NCI-H1105 treated with DMSO at 0.1 percent for 48 hours (cell line): Measurements from ENCODE around the gene AMPD2.

ENCODE experiments used
- DNase-seq: peaks from one replicate; lab custom pipeline; 2025; lab: John Stamatoyannopoulos, UW

AMPD2 gene

DNA sequence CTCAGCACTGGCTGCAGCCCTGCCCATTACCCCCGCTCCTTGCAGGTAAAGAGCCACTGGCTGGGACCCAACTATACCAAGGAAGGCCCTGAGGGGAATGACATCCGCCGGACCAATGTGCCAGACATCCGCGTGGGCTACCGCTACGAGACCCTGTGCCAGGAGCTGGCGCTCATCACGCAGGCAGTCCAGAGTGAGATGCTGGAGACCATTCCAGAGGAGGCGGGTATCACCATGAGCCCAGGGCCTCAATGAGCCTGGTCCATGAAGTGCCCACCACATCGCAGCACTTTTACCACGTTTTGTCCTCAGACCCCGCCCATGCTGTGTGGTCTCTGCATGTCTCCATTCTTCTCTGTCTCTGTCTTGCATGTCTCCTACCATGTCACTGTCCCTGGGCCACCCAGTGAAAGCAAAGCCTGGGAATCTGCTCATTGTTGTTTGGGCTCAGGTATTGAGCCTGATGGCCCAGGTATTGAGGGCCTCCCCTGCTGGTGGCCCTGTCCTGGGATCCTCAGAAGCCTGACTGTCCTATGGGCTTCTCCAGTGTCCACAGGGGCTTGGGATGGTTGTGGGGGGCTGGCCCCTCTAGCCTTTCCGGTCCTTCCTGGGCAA, 11.4 kb downstream of the AMPD2 start:
- no peak for DNase-seq

- peak; percentile 54 for DNase-seq
These were observed 12.2 kb downstream of the AMPD2 start for GRCh38 chr1:109631513-109632505.

DNA sequence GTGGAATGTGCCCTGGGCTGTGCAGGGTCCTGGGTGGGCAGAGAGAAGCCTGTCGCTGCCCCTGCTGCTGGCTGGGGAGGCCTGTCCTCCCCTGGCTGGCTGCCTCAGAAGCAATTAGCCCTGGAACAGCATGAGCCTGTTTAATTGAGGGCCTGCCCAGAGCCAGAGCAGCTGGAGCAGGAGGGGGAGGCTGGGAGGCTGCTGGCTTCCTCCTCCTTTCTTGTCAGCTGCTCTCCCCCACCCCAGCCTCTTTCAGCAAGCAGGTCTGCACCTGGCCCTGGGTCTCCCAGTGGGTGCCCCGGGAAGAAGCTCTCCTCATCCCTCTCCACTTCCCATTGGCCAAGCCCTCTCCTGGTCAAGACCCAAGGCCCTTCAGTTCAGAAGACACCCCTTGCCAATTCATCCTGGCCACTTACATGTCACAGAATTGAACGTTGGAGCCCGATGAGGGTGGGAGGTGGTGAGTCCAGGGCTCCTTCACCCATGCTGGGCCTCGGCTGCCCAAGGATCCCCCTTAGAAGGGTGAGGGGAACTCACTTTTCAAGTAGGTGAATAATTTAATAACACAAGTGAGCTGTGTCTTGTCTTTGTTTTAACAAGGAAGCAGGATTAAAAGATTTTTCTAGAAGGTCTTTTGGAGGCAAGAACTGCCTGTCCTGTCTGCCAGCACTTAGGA, 13.2 kb downstream of the AMPD2 start:
- DNase-seq = peak; percentile 97

DNA sequence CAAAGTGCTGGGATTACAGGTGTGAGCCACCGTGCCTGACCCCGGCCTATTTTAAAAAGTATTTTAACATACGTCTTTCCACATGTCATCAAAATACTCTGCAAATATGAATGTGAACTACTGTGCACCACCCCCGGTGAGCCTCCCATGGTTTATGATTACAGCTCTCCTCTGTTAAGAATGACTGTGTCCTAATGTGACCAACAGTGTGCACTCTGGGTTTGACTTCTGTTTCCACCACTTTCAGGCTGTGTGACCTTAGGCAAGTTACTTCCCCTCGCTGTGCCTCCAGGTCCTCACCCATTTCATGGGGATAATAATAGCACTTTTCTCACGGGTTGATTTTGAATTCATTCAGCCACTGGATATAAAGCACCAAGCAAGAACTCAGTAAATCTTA, 14.7 kb downstream of the AMPD2 start:
- DNase-seq = no peak

GRCh38 chr1:109634771-109635750, 15.4 kb downstream of the AMPD2 start:
- DNase-seq = no peak

- no peak for DNase-seq
These were observed 16.2 kb downstream of the AMPD2 start for GRCh38 chr1:109635862-109636200.

DNA sequence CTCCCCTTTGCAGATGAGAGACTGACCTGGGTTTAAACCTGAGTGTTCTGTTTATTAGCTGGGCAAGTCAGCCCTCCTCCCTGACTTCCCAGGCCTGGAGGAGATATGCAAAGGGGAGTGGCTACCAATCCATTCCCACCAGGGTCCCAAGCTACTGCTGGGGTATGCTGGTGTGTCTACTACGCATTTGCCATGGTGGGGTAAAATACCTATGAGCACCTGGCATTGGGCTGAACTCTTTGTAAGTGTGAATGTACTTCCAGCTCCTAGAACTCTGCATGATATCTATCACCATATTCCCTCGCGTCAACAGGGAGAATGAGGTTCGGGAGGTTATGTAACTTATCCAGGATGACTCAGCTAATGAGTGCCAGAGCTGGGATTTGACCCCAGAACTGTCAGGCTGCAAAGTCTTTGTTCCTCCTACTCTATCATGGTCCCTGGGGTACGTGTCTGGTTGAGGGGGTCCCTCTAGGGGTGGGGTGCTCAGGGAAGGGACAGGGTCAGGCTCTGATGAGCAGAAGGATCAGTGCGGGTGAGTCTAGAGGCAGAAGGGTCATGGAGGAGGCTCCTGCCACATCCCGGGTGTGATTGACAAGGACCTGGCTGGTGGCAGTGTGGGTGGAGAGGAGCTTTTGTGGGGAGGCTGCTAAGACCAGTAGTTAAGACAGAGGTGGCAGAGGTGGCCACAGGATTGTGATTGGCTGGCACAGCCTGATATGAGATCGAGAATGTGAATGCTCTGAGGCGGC, 16.7 kb downstream of the AMPD2 start:
- DNase-seq = no peak

DNA sequence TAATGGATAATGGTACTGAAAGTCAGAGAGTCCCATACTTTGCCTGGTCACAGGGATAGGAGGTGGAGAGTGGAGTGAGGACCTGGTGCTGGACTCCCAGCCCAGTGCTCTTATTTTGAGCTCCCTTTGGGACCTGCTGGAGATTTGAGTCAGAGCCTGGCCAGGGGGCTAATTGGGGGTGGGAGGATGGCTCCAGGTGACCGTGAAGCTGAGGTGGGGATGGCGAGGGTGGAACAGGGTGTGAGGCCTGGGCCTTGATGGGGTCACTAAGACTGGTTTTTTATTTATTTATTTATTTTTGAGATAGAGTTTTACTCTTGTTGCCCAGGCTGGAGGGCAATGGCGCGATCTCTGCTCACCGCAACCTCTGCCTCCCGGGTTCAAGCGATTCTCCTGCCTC, 17.8 kb downstream of the AMPD2 start:
- no peak for DNase-seq

- no peak for DNase-seq
These were observed 19.6 kb downstream of the AMPD2 start for GRCh38 chr1:109639063-109639840.

DNA sequence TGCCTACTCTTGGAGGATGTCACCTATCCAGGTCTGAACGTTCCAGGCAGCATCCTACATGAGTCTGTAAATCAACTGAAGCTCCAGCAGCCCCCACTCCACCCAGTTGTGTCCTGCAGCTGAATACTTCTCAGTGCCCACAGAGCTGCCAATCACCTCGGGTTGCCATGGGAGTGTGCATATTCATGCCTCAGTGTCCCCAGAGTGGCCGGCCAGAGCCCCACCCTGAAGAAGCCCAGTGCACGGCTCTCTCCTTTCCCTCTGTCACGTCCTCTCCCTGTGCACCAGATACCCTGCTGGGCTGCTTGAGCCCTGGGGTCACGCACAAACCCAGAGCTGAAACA, 20.2 kb downstream of the AMPD2 start:
- DNase-seq = no peak

DNA sequence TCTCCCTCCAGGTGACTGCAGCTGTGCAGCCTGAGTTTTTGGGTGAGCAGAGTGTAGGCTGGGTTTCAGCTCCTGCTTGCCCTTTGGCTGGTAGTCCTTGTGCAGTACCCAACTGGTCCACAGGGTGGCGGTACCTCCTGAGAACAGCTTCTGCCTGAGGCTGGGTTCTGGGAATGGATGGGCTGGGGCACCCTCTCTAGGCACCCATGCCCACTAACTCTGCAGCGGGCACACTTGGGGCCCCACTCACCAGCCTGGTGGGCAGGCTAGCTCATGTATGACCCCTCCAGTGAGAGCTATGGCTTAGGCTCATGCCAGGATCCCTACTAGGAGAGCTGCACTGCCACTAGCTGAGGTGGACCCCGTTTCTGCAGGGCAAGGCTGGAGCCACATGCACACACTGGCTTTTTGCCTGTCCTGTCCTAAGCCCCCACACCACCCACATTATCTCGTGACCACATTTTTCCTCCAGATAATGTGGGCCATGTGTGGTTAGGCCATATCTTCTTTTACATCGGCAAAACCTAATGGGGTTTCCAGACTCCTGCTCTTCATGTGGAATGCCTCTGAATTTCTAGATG, 20.7 kb downstream of the AMPD2 start:
- peak; percentile 53 for DNase-seq

DNA sequence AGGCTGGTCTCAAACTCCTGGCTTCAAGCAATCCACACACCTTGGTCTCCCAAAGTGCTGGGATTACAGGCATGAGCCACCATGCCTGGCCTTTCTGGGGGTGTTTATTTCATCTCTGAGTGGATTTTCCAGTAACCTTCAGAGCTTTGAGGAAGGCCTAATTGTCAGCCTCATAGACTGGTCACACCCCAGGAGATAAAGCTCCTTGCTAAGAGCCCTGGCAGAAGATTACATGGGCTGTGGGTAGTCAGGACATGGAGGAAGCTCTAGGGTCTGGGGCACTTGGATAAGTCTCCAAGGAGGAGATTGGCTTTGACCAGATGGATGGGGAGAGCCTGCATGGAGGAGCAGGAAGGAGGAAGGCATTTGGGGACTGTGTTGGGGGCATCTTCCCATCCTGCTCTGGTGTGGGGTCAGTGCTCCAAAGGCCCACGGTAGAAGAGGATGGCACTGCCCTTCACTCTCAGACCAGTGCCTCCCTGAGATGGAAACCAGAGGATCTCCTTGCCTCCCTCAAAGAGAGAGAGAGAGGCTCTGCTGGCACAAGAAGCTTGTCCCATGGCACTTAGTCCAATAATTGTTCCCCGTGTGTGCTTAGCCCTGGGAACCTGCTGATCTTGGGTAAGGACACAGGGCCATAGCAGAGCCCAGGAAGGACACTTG, 21.6 kb downstream of the AMPD2 start:
- DNase-seq = no peak

DNA sequence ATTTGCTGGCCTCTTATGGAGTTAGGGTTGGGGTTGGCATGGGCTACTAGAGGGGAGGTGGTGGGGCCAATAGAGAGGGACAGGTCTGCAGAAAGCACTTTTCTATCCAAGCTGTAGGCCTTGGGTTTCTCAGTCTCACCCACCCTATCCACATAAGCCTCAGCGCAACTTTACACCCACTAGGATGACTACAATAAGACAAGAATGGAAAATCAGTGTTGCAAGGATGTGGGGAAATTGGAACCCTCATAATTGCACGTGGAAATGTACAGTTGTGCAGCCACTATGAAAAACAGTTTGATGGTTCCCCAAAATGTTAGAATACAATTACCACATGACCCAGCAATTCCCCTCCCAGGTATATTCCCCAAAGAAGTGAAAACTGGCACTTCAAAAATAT, 22.2 kb downstream of the AMPD2 start:
- no peak for DNase-seq

DNA sequence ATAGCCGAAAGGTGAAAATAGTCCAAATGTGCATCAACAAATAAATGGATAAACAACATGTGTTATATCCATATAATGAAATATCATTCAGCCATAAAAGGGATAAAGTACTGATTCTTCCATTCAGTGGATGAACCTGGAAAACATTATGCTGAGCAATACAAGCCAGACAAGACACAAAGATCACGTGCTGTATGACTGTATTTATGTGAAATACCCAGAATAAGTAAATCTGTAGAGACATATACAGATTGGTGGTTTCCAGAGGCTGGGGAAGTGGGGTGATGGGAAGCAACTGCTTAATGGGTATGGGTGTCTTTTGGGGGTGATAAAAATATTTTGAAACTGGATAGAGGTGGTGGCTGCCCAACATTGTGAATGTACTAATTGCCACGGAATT, 23.0 kb downstream of the AMPD2 start:
- no peak for DNase-seq

DNA sequence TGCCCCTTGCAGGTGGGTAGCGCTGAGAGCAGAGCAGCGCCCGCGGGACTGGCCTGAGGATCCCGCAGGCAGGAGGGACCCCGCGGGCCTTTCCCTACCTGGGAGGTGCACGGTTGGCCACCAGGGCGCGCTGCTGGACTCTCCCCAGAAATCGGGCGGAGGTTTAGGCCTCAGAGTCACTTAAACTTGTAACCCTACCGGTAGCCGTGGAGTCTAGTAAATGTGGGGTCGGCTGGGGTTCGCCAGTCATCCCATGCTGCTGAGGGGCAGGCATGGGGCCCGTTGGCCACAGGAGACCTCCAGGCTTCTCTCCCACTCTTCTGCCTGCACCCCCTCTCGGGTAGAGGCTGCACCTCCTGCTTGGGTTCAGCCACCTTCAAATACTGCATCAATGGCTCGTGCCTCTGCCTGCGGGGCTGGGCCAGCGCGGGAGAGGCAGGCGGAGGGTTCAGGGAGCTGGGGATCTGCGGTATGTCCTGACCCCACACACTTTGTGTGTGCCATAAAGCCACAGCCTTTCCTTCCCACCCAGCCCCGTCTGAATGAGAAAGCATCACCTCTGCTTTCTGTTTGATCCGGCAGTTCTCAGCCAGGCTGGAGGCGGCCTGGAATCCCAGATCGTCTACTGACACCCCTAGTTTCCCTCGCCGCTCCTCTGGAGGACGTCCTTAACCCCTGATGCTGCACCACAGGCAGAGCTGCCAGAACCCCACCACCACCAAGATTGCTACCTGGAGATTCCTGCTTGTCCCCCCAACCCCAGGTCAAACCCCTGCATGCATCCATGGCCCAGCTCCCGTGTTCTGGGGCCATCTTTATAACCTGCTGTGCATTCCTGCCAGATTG, 24.0 kb downstream of the AMPD2 start:
- no peak for DNase-seq

DNA sequence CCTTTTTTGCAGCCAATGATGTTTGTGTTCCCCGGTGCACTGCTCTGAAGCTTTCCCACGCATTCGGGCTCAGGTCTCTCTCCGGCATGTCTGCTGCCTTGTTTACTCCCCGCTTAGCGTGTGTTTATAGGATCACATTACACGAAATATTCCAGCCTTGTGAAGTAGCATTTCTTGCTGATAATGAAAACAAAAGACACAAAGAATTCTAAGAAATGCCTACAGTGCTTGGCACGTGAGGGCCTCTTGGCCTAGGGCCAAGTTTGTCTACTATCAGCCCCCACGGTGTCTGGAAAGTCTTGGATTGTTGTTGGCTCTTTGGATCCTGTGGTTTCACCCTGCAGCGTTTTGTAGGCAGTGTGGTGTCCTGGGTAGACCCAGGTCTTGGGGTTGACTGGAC, 25.0 kb downstream of the AMPD2 start:
- DNase-seq = no peak

DNA sequence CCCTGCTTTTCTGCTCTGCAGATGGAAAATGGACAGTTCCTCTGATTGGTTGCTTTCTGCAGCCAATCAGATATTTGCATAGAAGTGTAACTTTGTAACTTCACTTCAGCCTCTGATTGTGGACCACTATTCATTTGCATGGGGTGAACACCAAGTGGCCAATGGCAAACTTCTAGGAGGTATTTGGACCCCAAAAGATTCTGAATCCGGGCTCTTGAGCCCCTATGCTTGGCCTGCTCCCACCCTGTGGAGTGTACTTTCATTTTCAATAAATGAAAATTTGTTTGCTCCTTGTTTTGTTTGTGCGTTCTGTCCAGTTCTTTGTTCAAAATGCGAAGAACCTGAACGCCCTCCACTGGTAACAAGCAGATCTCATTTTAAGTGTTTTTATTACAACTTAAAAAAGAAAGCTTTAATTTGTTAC, 29.9 kb downstream of the AMPD2 start:
- peak; percentile 21 for DNase-seq

DNA sequence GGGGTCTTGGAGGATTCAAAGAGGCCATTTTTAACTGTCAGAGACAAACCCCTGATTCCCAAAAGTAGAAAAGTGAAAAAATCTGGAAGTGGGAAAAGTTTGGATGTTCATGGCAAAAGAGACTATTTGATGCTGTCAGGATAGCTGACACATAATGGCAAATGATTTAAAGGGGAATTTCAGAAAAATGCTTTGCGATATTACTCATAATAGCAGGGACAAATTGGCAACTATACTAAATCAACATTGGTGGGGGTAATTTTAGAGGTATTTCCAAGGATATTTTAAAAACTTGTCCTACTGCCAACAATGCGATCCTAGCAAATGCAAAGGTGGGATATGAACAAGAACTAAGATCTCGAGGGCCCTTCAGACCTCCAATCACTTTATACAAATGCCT, 31.0 kb downstream of the AMPD2 start:
- DNase-seq = no peak
